PC-9 (cell line): Measurements from ENCODE around the gene FBXO7. TPM values are rescaled to one million over a fixed set of nuclear protein-coding genes. Genes with fewer than 3 reads are reported as not detected.
A peak's percentile ranks its signal among the peaks of the same experiment; 100 is the strongest.

ENCODE experiments used
- BruUV-seq: library from RNA; stranded (reverse); fragments of 400-500 nt; replicated peaks from 2 replicates; lab custom pipeline; 2021; lab: Mats Ljungman, UMichigan
- CTCF ChIA-PET: fragments of 300-600 bp; sonication (Branson Sonifier 250); formaldehyde crosslinking; loops from one replicate; lab custom pipeline; 2022; ENCODE audit warnings: antibody characterized with exemption; lab: Charles Lee
- POLR2A ChIA-PET: fragments of 300-600 bp; sonication (Branson Sonifier 250); formaldehyde crosslinking; loops from one replicate; lab custom pipeline; 2022; ENCODE audit warnings: antibody characterized with exemption; ENCODE audit not compliant: unreplicated experiment; lab: Charles Lee
- DNase-seq, 2 experiments: peaks; one replicate each; pipeline versions ENCODE4 v3.0.0 to v3.0.0-alpha.2; 2015 to 2022; ENCODE audit warnings: mixed read lengths in 1 of 2
- H2AFZ ChIP-seq: fragments of 200-600 bp; sonication (generic); 2 replicates; pipeline ENCODE4 v1.8.1; 2017; ENCODE audit warnings: antibody characterized with exemption
- H3F3A ChIP-seq: fragments of 200-600 bp; sonication (generic); 2 replicates; pipeline ENCODE4 v1.8.1; 2017; ENCODE audit warnings: antibody characterized with exemption, mild to moderate bottlenecking, low read depth; ENCODE audit not compliant: insufficient read depth
- H3K27ac ChIP-seq: fragments of 200-600 bp; sonication (generic); 2 replicates; pipeline ENCODE4 v1.6.1; 2016; ENCODE audit warnings: mixed run types
- H3K27me3 ChIP-seq: fragments of 200-600 bp; sonication (generic); 2 replicates; pipeline ENCODE4 v1.6.1; 2016; ENCODE audit warnings: low read depth, mixed run types; ENCODE audit not compliant: insufficient read depth
- H3K36me3 ChIP-seq: fragments of 200-600 bp; sonication (generic); 2 replicates; pipeline ENCODE4 v1.6.1; 2016; ENCODE audit warnings: low read depth, mixed run types
- H3K4me1 ChIP-seq: fragments of 200-600 bp; sonication (generic); replicated peaks from 2 replicates; pipeline ENCODE4 v1.6.1; 2016; ENCODE audit warnings: mixed run types; ENCODE audit not compliant: insufficient read depth
- H3K4me2 ChIP-seq: fragments of 200-600 bp; sonication (generic); 2 replicates; pipeline ENCODE4 v1.6.1; 2017; ENCODE audit warnings: mixed run types
- H3K4me3 ChIP-seq: fragments of 200-600 bp; sonication (generic); 2 replicates; pipeline ENCODE4 v1.6.1; 2016; ENCODE audit warnings: mixed run types
- H3K79me2 ChIP-seq: fragments of 200-600 bp; sonication (generic); 2 replicates; pipeline ENCODE4 v1.6.1; 2017; ENCODE audit warnings: low read depth, mixed run types
- H3K9me2 ChIP-seq: fragments of 200-600 bp; sonication (generic); 2 replicates; pipeline ENCODE4 v1.8.1; 2017; ENCODE audit warnings: mild to moderate bottlenecking; ENCODE audit not compliant: insufficient read depth
- H3K9me3 ChIP-seq: fragments of 200-600 bp; sonication (generic); 2 replicates; pipeline ENCODE4 v1.8.1; 2016; ENCODE audit warnings: low read depth; ENCODE audit not compliant: insufficient read depth
- H4K20me1 ChIP-seq: fragments of 200-600 bp; sonication (generic); 2 replicates; pipeline ENCODE4 v1.8.1; 2017; ENCODE audit not compliant: insufficient read depth
- CTCF ChIP-seq: fragments of 200-600 bp; sonication (generic); conservative IDR thresholded peaks from 2 replicates; pipeline ENCODE4 v1.6.1; 2017; ENCODE audit warnings: mixed run types, antibody characterized with exemption, mild to moderate bottlenecking, moderate library complexity
- EZH2 ChIP-seq: fragments of 200-600 bp; sonication (generic); IDR thresholded peaks from 2 replicates; pipeline ENCODE4 v1.8.0; 2017; ENCODE audit warnings: antibody characterized with exemption, low read depth
- intact Hi-C: fragments of 100-400 bp; cut with micrococcal nuclease; formaldehyde crosslinking; loops from one replicate; pipeline ENCODE4 v1.10.0; 2022; ENCODE audit not compliant: unreplicated experiment
- total RNA-seq: library from RNA; stranded (reverse); gene quantifications from 2 replicates; pipeline ENCODE4 v1.2.3, GENCODE V29; 2021

The FBXO7 gene
- total RNA-seq, 1 experiment from 2014 or later = 81.9 TPM

- Histone ChIP-seq H3K4me3 (no peak overlapping the region), H3K4me2 (no peak overlapping the region), H3K9me2 (no peaks in the 10 kb centered on the region), H3K9me3 (no peaks in the 10 kb centered on the region), H3F3A (no peaks in the 10 kb centered on the region), H4K20me1 (no peaks in the 10 kb centered on the region), H3K79me2 (no peaks in the 10 kb centered on the region), H3K27ac (no peak overlapping the region), H2AFZ (no peak overlapping the region), H3K36me3 (no peaks in the 10 kb centered on the region), H3K27me3 (no peaks in the 10 kb centered on the region), H3K4me1 (no peaks in the 10 kb centered on the region)
- ChIA-PET CTCF (no interaction called here), POLR2A (interaction anchor here (0.6 kb wide), 1 partner anchor 105 kb away, joined by 3 read pairs; no protein-coding TSS in a partner anchor)
- TF ChIP-seq CTCF = no peak
- no peak for TF ChIP-seq EZH2
- BruUV-seq = no TSS peak
- peak in 1 of 2 experiments; percentile 28 for DNase-seq
- intact Hi-C loops = no loop called here
Observed at GRCh38 chr22:32518381-32518780, 43.8 kb downstream of the FBXO7 start.

GRCh38 chr22:32518848-32519247 lies 44.2 kb downstream of the FBXO7 start:
- no peaks in the 10 kb centered on the region for H3K79me2 ChIP-seq
- no peak overlapping the region for H2AFZ ChIP-seq
- no peaks in the 10 kb centered on the region for H3K36me3 ChIP-seq
- no peak overlapping the region for H3K27ac ChIP-seq
- CTCF ChIA-PET = no interaction called here
- no peaks in the 10 kb centered on the region for H3K27me3 ChIP-seq
- no peak overlapping the region for H3K4me2 ChIP-seq
- no peaks in the 10 kb centered on the region for H3F3A ChIP-seq
- TF ChIP-seq CTCF (peak; percentile 59), EZH2 (no peak)
- no peaks in the 10 kb centered on the region for H3K4me1 ChIP-seq
- intact Hi-C loops = no loop called here
- BruUV-seq = no TSS peak
- peak in 1 of 2 experiments; percentile 34 for DNase-seq
- H3K4me3 ChIP-seq = no peak overlapping the region
- H3K9me2 ChIP-seq = no peaks in the 10 kb centered on the region
- H3K9me3 ChIP-seq = no peaks in the 10 kb centered on the region
- POLR2A ChIA-PET = interaction anchor here (0.5 to 0.6 kb wide), 2 partner anchors 105 to 244 kb away, joined by 3 to 4 read pairs; no protein-coding TSS in a partner anchor
- no peaks in the 10 kb centered on the region for H4K20me1 ChIP-seq

GRCh38 chr22:32520612-32521011 lies 46.0 kb downstream of the FBXO7 start:
- ChIA-PET CTCF (no interaction called here), POLR2A (no interaction called here)
- Histone ChIP-seq H3K4me2 (no peak overlapping the region), H3K4me3 (no peak overlapping the region), H3F3A (no peaks in the 10 kb centered on the region), H3K27me3 (no peaks in the 10 kb centered on the region), H3K9me3 (no peaks in the 10 kb centered on the region), H4K20me1 (no peaks in the 10 kb centered on the region), H3K9me2 (no peaks in the 10 kb centered on the region), H3K79me2 (no peaks in the 10 kb centered on the region), H2AFZ (no peak overlapping the region), H3K27ac (no peak overlapping the region), H3K36me3 (no peaks in the 10 kb centered on the region), H3K4me1 (no peaks in the 10 kb centered on the region)
- no TSS peak for BruUV-seq
- DNase-seq = peak in 1 of 2 experiments; percentile 22
- intact Hi-C loops = no loop called here
- TF ChIP-seq EZH2 (no peak), CTCF (no peak)
